HepG2 (cell line): Measurements from ENCODE around the gene CAMKMT.

Experiments
- EZH2 ChIP-seq: conservative IDR thresholded peaks from 2 replicates; pipeline ENCODE4 v1.6.1; 2012; ENCODE audit warnings: mild to moderate bottlenecking, low read depth, low read length, moderate library complexity
- NFE2L2 ChIP-seq: fragments of 150-350 bp; IDR thresholded peaks from 2 replicates; pipeline ENCODE4 v1.6.1; 2014; ENCODE audit warnings: low read length
- SPEN ChIP-seq: sonication (generic); formaldehyde crosslinking; IDR thresholded peaks from 2 replicates; pipeline ENCODE4 v1.5.1; 2020; ENCODE audit warnings: low read depth, mild to moderate bottlenecking, missing genetic modification reagents
- ZNF224 ChIP-seq: sonication (generic); formaldehyde crosslinking; IDR thresholded peaks from 2 replicates; pipeline ENCODE4 v1.5.0; 2020; ENCODE audit warnings: mild to moderate bottlenecking, missing genetic modification reagents

DNA sequence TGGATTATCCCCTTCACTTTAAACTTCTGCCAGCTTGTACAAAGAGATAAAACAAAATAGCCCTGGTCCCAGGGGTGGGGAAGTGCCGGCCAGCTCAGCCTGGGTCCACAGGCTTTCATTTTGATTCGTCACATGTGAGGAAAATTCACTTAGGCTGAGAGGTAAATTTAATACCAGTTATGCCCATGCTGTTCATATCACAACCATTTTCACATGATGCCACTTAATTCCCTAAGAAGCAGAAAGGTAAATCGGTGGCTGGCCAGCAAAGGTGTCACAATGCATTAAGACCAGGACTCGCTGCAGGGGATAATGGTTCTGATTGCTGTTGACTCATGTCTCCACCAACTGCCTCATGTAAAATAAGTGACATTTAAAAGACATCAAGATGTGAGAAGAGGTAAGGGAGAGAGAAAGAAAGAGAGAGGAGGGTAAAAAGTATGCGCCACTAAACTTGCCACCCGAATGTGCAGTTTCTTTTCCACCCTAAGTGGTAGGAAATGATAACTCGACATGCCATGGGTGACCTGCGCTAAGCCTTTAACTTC, 318.8 kb downstream of the CAMKMT start:
- TF ChIP-seq NFE2L2 = no peak
- TF ChIP-seq EZH2 = no peak
- no peak for TF ChIP-seq ZNF224 (CRISPR knock-in tag)
- TF ChIP-seq SPEN (CRISPR knock-in tag) = no peak
